Measurements from ENCODE around the gene MRPL19.

DNA sequence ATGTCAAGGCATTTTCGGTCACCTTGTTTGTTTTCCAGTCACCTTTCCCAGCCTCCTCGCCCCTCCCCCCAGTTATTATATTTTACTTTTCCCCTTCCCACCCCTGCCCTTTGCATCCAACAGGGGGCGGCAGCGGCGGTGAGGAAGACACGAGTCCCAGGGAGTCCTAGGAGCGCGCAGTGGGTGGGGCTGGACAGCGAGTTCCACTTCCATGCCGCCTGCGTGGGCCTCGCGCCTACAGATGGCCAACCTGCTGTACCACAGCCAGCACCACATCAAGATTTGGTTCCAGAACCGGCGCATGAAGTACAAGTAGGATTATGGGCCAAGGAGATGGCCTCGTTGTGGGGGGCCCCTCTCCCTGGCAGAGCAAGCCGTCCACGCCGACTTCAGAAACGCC is 48.6 kb upstream of the MRPL19 start:
- TF ChIP-seq, protein P1, sequence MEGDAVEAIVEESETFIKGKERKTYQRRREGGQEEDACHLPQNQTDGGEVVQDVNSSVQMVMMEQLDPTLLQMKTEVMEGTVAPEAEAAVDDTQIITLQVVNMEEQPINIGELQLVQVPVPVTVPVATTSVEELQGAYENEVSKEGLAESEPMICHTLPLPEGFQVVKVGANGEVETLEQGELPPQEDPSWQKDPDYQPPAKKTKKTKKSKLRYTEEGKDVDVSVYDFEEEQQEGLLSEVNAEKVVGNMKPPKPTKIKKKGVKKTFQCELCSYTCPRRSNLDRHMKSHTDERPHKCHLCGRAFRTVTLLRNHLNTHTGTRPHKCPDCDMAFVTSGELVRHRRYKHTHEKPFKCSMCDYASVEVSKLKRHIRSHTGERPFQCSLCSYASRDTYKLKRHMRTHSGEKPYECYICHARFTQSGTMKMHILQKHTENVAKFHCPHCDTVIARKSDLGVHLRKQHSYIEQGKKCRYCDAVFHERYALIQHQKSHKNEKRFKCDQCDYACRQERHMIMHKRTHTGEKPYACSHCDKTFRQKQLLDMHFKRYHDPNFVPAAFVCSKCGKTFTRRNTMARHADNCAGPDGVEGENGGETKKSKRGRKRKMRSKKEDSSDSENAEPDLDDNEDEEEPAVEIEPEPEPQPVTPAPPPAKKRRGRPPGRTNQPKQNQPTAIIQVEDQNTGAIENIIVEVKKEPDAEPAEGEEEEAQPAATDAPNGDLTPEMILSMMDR (IDR thresholded peaks at IDR 0.05; ENCODE audit: low read depth, low read length), result no peak
- no peak for TF ChIP-seq POLR2A (IDR thresholded peaks at IDR 0.05; ENCODE audit: extremely low read depth, insufficient read length)
- TF ChIP-seq, protein P2, sequence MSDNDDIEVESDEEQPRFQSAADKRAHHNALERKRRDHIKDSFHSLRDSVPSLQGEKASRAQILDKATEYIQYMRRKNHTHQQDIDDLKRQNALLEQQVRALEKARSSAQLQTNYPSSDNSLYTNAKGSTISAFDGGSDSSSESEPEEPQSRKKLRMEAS (IDR thresholded peaks at IDR 0.05; ENCODE audit: low read depth, low read length), result no peak
- TF ChIP-seq MYC (IDR thresholded peaks at IDR 0.05; ENCODE audit: low read depth, low read length), result no peak

Data from NB4 (cell line).